ENCODE measurements around the gene SCGB1C2.
"Not testable (repeated sequence)": the region's sequence is repeated elsewhere in the genome, so short reads cannot be mapped to it uniquely, and the experiment has no call there.

DNA sequence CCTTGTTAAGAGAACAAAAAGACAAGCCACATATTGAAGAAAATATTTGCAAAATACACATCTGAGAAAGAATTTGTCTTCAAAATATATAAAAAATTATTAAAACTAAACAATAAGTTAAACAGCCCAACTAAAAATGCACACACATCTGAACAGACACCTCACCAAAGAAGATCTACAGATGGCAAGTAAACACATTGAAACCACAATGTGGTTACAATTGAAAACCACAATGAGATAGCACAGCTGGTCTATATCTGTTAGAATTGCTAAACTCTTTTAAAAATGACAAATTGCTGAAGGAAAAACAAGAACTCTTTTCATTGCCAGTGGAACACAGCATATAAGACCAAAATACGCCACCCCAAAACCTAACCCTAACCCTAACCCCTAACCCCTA is 1.5 kb upstream of the SCGB1C2 start:
- TF ChIP-seq POLR2AphosphoS5, POLR2A (IDR thresholded peaks at IDR 0.05): not testable (repeated sequence)
- TF ChIP-seq, protein P1, sequence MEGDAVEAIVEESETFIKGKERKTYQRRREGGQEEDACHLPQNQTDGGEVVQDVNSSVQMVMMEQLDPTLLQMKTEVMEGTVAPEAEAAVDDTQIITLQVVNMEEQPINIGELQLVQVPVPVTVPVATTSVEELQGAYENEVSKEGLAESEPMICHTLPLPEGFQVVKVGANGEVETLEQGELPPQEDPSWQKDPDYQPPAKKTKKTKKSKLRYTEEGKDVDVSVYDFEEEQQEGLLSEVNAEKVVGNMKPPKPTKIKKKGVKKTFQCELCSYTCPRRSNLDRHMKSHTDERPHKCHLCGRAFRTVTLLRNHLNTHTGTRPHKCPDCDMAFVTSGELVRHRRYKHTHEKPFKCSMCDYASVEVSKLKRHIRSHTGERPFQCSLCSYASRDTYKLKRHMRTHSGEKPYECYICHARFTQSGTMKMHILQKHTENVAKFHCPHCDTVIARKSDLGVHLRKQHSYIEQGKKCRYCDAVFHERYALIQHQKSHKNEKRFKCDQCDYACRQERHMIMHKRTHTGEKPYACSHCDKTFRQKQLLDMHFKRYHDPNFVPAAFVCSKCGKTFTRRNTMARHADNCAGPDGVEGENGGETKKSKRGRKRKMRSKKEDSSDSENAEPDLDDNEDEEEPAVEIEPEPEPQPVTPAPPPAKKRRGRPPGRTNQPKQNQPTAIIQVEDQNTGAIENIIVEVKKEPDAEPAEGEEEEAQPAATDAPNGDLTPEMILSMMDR (IDR thresholded peaks at IDR 0.05 in 8 of 11, conservative IDR thresholded peaks at IDR 0.05 in 3 of 11), result not testable (repeated sequence)
